ENCODE results near the gene SMARCD3.

Gene SMARCD3

DNA sequence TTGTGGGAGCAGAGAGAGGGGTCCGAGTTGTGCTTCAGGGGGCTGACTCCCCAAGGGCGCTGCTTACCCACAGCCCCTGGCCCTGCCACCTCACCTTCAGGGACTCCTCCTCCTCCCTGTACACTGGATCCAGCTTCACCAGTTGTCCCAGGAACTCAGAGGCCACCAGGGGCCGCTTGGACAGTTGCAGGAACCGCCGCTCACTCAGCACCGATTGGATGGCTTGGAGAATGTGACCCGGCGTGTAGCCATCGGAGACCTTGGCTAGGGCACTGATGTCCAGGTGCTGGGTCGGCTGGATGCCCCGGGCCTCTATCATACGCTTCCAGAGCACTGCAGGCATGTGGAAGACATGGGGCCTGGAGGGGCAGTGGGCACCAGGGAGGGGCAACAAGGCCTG, 57.0 kb downstream of the SMARCD3 start:
- no peaks in the 10 kb centered on the region for H3K9me3 Mint-ChIP-seq
- peaks cover 34% of the 10 kb centered on the region for H3K27me3 Mint-ChIP-seq (ENCODE audit: low read depth)
- peaks cover 4% of the 10 kb centered on the region for H3K4me1 Mint-ChIP-seq
- H3K36me3 Mint-ChIP-seq (ENCODE audit: low read depth) = no peaks in the 10 kb centered on the region
- TF ChIP-seq, protein P1, sequence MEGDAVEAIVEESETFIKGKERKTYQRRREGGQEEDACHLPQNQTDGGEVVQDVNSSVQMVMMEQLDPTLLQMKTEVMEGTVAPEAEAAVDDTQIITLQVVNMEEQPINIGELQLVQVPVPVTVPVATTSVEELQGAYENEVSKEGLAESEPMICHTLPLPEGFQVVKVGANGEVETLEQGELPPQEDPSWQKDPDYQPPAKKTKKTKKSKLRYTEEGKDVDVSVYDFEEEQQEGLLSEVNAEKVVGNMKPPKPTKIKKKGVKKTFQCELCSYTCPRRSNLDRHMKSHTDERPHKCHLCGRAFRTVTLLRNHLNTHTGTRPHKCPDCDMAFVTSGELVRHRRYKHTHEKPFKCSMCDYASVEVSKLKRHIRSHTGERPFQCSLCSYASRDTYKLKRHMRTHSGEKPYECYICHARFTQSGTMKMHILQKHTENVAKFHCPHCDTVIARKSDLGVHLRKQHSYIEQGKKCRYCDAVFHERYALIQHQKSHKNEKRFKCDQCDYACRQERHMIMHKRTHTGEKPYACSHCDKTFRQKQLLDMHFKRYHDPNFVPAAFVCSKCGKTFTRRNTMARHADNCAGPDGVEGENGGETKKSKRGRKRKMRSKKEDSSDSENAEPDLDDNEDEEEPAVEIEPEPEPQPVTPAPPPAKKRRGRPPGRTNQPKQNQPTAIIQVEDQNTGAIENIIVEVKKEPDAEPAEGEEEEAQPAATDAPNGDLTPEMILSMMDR (IDR thresholded peaks at IDR 0.05; ENCODE audit: unreplicated experiment in 3 of 3) = no peak
- no peak overlapping the region for H3K4me3 Mint-ChIP-seq
- no peak overlapping the region for H3K27ac Mint-ChIP-seq

DNA sequence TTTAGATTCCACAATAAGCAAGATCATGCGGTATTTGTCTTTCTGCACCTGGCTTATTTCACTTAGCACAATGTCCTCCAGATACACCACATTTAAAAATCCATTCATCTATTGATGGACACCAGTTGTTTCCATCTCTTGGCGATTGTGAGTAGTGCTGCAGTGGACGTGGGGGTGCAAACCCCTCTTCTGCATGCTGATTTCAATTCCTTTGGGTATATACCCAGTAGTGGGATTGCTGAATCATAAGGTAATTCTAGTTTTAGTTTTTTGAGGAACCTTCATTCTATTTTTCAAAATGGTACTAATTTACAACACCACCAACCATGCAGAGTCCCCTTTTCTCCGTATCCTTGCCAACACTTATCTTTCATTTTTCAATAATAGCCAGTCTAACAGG, 59.5 kb downstream of the SMARCD3 start:
- TF ChIP-seq, protein P1 (IDR thresholded peaks at IDR 0.05; ENCODE audit: unreplicated experiment in 3 of 3) = no peak
- Mint-ChIP-seq H3K36me3 (ENCODE audit: low read depth) (no peaks in the 10 kb centered on the region), H3K27ac (no peak overlapping the region), H3K4me3 (no peak overlapping the region), H3K27me3 (ENCODE audit: low read depth) (peaks cover 38% of the 10 kb centered on the region), H3K4me1 (peaks cover 4% of the 10 kb centered on the region), H3K9me3 (no peaks in the 10 kb centered on the region)

Data from nephron (organoid).